Hematopoietic multipotent progenitor cell (in vitro differentiated cells): ENCODE measurements around the gene RASSF3. TPM values are rescaled to one million over a fixed set of nuclear protein-coding genes. Genes with fewer than 3 reads are reported as not detected.
"Not testable (repeated sequence)": the region's sequence is repeated elsewhere in the genome, so short reads cannot be mapped to it uniquely, and the experiment has no call there.

Source experiments
- DNase-seq, 3 donors: peaks; one replicate each; pipeline ENCODE4 v3.0.0-alpha.2; 2011 to 2015; ENCODE audit warnings: low read depth in 2 of 3, low spot score in 2 of 3
- total RNA-seq: library from RNA; depleted of rRNA; stranded (reverse); fragments of >200 nt; gene quantifications from one replicate; pipeline ENCODE4 v1.2.3, GENCODE V29; 2012

The RASSF3 gene
- total RNA-seq, 1 donor: 12.9 TPM

DNA sequence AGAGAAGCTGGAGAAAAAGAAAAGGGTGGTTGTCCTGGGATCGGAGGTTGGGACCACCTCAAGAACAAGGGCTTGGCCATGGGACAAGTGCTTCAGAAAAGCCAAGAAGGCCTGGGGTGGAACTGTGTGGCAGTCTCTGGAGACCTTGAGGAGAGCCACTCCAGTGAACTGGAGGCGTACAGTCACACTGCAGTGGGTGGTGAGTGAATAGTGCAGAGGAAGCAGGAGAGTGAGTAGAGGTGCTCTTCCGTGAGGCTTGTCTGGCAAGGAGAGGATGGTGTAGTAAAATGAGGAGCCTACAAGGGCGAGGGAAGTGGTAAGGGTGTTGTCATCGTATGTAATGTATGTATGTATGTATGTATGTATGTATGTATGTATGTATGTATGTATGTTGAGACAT lies 20.9 kb downstream of the RASSF3 start:
- DNase-seq: no peak

- no peak for DNase-seq
Observed at GRCh38 chr12:64633011-64633939, 23.0 kb downstream of the RASSF3 start.

DNA sequence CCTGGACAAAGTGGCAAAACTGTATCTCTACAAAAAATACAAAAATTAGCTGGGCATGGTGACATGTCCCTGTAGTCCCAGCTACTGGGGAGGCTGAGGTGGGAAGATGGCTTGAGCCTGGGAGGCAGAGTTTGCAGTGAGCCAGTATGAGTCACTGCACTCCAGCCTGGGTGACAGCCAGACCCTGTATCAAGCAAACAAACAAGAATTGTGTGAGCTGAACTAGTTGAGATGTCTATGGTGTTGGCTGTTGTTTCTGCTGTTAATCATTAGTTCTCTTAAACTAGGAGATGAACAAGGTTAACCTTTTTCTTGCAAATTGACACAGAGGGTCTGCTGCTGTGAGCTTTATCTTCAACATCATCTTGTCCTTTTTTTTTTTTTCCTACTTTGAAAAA lies 23.6 kb downstream of the RASSF3 start:
- DNase-seq: no peak

GRCh38 chr12:64634508-64635092 lies 24.3 kb downstream of the RASSF3 start:
- DNase-seq: no peak

- DNase-seq: no peak
Observed at GRCh38 chr12:64635356-64635998, 25.2 kb downstream of the RASSF3 start.

DNA sequence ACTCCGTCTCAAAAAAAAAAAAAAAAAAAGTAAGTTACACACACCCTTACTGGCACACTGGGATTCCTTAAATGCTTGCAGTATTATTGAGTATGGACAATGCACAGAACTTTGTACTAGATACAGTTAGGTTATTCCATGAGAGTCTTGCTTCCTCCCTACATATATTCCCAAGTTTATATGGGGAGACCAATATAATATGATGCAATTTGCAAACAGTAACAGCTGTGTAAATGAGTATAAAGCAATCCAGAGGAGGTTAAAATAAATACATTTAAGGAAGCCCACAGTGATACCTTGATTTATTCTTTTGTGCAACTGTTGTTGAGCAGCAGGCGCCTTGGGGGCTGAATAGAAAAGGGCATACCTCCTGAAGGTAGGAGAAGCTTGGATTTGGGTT lies 26.6 kb downstream of the RASSF3 start:
- no peak for DNase-seq

DNA sequence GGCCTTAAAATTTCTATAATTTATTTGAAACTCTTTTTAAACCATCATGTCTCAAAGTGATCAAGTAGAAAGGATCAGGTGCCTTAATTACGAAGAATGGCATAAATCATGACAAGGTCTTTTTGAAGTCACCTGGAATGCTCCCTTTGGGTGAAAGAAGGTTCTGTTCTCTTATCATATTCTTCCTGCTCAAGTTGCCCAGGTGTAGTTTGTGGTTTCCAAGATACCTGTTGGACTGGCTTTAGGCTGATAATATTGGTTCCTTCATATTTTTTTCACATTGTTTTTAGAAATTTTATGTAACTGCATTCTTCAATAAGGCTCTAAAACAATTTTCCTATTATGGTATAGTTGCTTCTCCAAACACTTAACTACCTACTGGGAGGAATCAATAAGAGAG lies 29.2 kb downstream of the RASSF3 start:
- DNase-seq: no peak

DNA sequence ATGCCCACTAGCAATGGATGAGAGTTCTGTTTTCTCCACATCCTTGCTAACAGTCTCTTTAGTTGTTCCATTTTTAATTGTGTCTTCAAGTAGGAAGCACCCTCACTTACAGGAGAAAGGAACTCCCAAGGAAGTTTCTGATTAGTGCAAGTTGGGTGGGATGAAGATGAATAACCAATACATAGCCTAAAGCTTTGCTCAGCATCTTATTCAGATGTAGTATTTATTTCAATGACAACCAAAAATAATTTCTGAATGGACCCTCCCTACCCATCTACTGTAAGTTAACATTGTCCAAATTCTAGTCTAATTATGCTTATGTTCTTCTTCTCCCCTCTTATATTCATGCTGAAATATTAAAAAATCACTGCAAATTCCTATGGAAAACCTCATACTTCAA lies 36.0 kb downstream of the RASSF3 start:
- no peak for DNase-seq

DNA sequence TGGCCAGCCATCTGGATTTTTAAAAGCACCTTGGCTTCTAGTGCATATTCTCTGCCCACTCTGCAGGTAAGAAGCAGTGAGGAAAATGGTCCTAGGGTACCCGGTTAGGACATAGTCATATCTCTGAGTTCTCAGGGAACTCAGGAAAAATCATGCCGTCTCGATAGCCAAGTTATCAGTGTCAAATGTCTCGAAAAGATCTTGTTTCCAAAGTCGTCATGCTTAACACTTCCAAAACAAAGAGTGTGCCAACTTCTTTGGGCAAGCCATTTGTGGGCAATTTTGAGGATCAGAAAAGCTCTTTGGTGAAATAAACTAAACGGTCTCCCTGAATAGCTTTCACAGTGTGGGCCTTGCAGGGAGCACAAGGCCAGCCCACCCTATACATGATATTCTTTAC lies 39.2 kb downstream of the RASSF3 start:
- no peak for DNase-seq

GRCh38 chr12:64650762-64651161 lies 40.5 kb downstream of the RASSF3 start:
- no peak for DNase-seq

DNA sequence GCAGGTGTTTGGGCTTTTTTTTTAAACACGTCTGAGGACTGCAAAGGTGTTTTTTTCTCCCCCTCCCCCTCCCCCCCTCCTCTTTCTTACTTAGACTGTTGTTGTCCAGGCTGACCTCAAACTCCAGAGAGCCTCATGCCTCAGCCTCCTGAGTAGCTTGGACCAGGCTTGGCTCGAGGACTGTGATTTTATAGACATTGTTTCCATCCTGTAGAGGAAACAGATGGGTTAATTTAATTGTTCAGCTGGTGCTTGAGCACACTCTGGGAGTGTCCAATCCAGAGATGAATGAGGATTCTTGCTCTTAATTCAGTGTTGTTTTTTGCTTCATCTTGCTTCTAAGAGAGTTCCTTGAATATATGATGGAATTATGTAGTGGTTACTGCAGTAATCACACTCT lies 42.1 kb downstream of the RASSF3 start:
- no peak for DNase-seq

DNA sequence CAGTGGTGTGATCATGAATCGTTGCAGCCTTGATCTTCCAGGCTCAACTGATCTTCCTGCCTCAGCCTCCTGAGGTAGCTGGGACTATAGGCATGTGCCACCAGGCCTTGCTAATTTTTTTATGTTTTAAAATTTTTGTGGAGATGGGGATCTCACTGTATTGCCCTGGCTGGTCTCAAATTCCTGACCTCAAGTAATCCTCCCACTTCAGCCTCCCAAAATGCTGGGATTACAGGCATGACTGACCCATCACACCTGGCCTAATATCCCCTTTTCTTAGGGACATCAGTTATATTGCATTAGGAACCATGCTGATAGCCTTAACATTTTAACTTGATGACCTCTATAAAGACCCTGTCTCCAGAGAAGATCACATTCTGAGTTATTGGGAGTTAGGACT lies 42.8 kb downstream of the RASSF3 start:
- DNase-seq: no peak

- not testable (repeated sequence) for DNase-seq
Observed at GRCh38 chr12:64653907-64654306, 43.6 kb downstream of the RASSF3 start.

GRCh38 chr12:64655141-64655540 lies 44.8 kb downstream of the RASSF3 start:
- DNase-seq: no peak

GRCh38 chr12:64656429-64656828 lies 46.1 kb downstream of the RASSF3 start:
- no peak for DNase-seq

GRCh38 chr12:64658892-64659481 lies 48.7 kb downstream of the RASSF3 start:
- no peak for DNase-seq

DNA sequence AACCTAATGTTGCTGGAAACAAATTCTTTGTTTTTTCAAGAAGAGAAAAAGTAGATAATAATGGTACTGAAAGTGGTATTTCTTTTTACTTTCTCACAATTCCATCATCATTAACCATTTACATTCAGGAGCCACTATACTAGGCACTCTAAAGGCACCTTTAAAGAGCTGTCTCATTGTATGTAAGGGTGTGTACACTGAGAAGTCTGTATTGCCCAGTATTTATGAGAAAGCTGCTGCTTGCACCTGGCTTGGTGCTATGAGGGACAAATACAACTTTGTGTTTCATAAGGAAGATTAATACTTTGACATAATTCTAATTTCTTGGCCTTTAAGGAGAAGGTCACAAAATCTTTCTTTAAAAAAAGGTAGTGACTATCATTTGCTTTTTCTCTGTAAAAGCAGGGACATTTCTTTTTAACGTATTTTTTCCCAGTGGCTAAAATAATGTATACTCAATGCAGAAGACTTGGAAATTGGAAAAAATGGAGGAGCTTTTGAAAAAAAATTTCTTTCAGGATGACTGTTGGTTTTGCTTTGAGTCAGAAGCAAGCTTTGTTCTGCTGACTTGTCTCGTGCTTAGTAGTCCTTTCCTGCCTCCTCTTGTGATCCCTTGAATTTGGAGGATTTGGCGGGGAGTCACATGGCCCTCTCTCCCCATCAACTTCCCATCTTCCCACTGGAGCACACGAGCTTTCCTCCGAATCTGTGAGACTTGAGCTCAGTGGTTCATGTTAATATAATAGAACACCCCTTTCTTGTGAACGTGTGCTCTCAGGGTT lies 50.1 kb downstream of the RASSF3 start:
- DNase-seq: no peak

- DNase-seq: no peak
Observed at GRCh38 chr12:64663015-64663414, 52.7 kb downstream of the RASSF3 start.

DNA sequence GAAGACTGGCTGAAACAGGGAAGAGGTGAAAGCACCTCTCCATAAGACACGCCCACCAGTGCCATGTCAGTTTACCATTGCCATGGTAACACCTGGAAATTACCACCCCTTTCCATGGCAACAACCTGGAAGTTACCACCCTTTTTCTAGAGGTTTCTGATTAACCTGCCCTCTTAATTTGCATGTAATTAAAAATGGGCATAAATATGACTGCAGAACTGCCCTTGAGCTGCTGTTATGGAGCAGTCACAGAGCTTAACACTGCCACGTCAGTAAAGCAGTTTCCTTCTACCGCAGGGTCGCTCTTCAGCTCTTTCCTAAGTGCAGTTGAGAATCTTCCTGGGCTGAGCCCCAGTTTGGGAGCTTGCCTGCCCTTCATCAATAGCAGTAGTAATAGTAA lies 55.2 kb downstream of the RASSF3 start:
- DNase-seq: peak in 2 of 3 donors; percentile 41 to 42

- DNase-seq: no peak
Observed at GRCh38 chr12:64666054-64666914, 56.0 kb downstream of the RASSF3 start.
